Endothelial cell (in vitro differentiated cells): ENCODE results near the gene NLK. TPM values are rescaled to one million over a fixed set of nuclear protein-coding genes. Genes with fewer than 3 reads are reported as not detected.
"Not testable (repeated sequence)": the region's sequence is repeated elsewhere in the genome, so short reads cannot be mapped to it uniquely, and the experiment has no call there.

Source experiments
- DNase-seq: peaks from one replicate; pipeline ENCODE4 v3.0.0; 2021; ENCODE audit warnings: low spot score
- H3K27ac Mint-ChIP-seq: one replicate; pipeline ENCODE4 v1.8.0; 2021; ENCODE audit warnings: mixed read lengths, inconsistent platforms; ENCODE audit not compliant: unreplicated experiment
- H3K27me3 Mint-ChIP-seq: one replicate; pipeline ENCODE4 v1.8.0; 2021; ENCODE audit warnings: mild to moderate bottlenecking, moderate library complexity, mixed read lengths, inconsistent platforms; ENCODE audit not compliant: unreplicated experiment
- H3K36me3 Mint-ChIP-seq: one replicate; pipeline ENCODE4 v1.8.0; 2021; ENCODE audit warnings: mild to moderate bottlenecking, low read depth, mixed read lengths, inconsistent platforms; ENCODE audit not compliant: unreplicated experiment
- H3K4me1 Mint-ChIP-seq: one replicate; pipeline ENCODE4 v1.8.0; 2021; ENCODE audit warnings: mild to moderate bottlenecking, mixed read lengths, inconsistent platforms; ENCODE audit not compliant: unreplicated experiment
- H3K4me3 Mint-ChIP-seq: one replicate; pipeline ENCODE4 v1.8.0; 2021; ENCODE audit warnings: mild to moderate bottlenecking, mixed read lengths, inconsistent platforms; ENCODE audit not compliant: unreplicated experiment
- H3K9me3 Mint-ChIP-seq: one replicate; pipeline ENCODE4 v1.8.0; 2021; ENCODE audit warnings: mixed read lengths, inconsistent platforms; ENCODE audit not compliant: unreplicated experiment
- CTCF ChIP-seq: fragments of 200-600 bp; sonication (generic); IDR thresholded peaks from one replicate; pipeline ENCODE4 v1.5.0; 2021; ENCODE audit warnings: antibody characterized with exemption; ENCODE audit not compliant: unreplicated experiment
- total RNA-seq: library from RNA; stranded (reverse); fragmentation: NEBNext Ultra II Directional; extraction: Animal tissue kit (Norgen Biotek cat#: 25700); gene quantifications from one replicate; pipeline ENCODE4 v1.2.1, GENCODE V29; 2021; ENCODE audit not compliant: unreplicated experiment

The NLK gene
- total RNA-seq, 1 donor from 2014 or later = 53.7 TPM

DNA sequence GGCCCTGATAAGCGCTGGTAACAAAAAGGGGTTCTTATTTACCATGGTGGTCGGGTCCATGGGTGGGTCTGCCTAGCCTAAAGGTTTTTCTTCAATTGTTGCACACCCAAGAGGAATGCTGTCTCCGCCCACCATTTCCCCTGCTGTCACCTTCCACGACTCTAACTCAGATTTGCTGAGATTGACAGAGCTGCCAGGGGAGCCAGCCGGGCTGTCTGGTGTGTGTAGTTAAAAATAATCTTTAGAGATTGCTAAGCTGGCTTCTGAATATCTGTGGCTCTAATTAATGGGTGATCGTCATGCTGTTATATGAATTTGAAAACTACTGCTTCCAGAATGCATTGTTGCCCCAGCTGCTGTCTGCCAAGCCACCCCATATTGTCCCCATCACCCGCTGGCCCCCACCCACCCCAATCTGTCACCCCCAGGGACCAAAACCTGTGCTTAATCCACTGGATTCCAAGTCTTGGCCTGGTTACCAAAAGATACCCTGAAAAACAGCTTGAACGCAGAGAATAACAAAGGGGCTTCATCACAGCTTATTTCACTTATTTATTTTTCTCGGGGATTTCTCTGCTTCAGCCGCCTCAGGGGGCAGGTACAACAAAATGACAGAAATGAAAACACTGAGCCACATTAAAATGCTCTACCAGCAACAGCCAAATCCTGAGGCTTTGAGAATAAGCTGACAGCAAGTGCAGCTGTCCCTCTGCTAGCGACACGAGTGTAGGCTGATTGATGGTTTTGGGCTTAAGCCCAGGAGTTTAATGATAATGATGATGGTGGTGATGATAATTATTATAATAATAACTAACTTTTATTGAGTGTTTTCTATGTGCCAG, 46.1 kb upstream of the NLK start:
- no peak for TF ChIP-seq CTCF
- H3K4me1 Mint-ChIP-seq = no peaks in the 10 kb centered on the region
- no peaks in the 10 kb centered on the region for H3K9me3 Mint-ChIP-seq
- H3K36me3 Mint-ChIP-seq = no peaks in the 10 kb centered on the region
- H3K4me3 Mint-ChIP-seq = no peak overlapping the region
- H3K27me3 Mint-ChIP-seq = peaks cover 3% of the 10 kb centered on the region
- H3K27ac Mint-ChIP-seq = no peak overlapping the region
- no peak for DNase-seq

- H3K4me1 Mint-ChIP-seq = no peaks in the 10 kb centered on the region
- TF ChIP-seq CTCF = no peak
- peaks cover 3% of the 10 kb centered on the region for H3K27me3 Mint-ChIP-seq
- no peaks in the 10 kb centered on the region for H3K9me3 Mint-ChIP-seq
- no peaks in the 10 kb centered on the region for H3K36me3 Mint-ChIP-seq
- DNase-seq = no peak
- no peak overlapping the region for H3K4me3 Mint-ChIP-seq
- no peak overlapping the region for H3K27ac Mint-ChIP-seq
Measured at GRCh38 chr17:27997044-27997401, 45.5 kb upstream of the NLK start.

- TF ChIP-seq CTCF = no peak
- H3K4me3 Mint-ChIP-seq = no peak overlapping the region
- H3K9me3 Mint-ChIP-seq = no peaks in the 10 kb centered on the region
- peaks cover 3% of the 10 kb centered on the region for H3K27me3 Mint-ChIP-seq
- no peak overlapping the region for H3K27ac Mint-ChIP-seq
- no peaks in the 10 kb centered on the region for H3K4me1 Mint-ChIP-seq
- H3K36me3 Mint-ChIP-seq = no peaks in the 10 kb centered on the region
- DNase-seq = no peak
Measured at GRCh38 chr17:27997522-27997921, 45.0 kb upstream of the NLK start.

DNA sequence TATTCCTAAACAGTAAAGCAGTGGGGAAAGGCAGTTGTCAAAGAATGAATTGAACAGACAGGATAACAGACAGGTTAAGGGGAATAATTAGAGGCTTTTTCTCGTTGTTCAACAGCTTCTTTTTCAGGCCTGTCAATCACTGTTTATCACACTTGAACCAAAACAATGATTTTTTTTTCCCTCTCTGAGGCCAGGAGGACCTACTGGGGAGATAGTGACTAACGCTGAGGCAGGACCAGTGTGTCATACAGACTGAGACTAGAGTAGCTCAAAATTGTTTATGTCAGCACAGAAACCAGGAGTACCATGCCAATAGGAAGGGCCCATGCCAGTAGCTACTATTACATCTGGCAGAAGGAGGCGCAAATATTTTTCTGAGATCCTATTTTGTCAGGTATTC, 41.3 kb upstream of the NLK start:
- H3K4me1 Mint-ChIP-seq = no peaks in the 10 kb centered on the region
- H3K27ac Mint-ChIP-seq = no peak overlapping the region
- no peaks in the 10 kb centered on the region for H3K27me3 Mint-ChIP-seq
- DNase-seq = no peak
- H3K36me3 Mint-ChIP-seq = no peaks in the 10 kb centered on the region
- TF ChIP-seq CTCF = no peak
- H3K9me3 Mint-ChIP-seq = no peaks in the 10 kb centered on the region
- H3K4me3 Mint-ChIP-seq = no peak overlapping the region

DNA sequence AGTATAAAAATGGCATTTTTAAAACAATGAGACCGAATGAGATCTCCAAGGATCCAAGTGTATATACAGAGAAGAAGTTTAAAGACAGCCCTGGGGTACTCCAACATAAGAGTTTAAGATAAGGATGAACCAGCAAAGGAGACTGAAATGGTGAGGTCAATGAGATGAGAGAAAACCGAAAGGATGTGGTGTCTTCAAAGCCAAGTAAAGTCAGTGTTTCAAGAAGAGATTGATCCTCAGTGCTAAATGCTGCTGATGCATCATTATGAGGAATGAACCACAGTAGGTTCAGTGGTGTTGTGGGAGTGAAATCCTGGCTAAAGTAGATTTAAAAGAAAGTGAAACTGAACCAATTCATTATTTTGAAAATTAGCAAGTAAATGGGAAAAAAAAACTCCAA, 38.1 kb upstream of the NLK start:
- TF ChIP-seq CTCF = no peak
- no peak overlapping the region for H3K27ac Mint-ChIP-seq
- H3K4me3 Mint-ChIP-seq = no peak overlapping the region
- no peaks in the 10 kb centered on the region for H3K9me3 Mint-ChIP-seq
- DNase-seq = no peak
- H3K27me3 Mint-ChIP-seq = peaks cover 3% of the 10 kb centered on the region
- H3K36me3 Mint-ChIP-seq = no peaks in the 10 kb centered on the region
- no peaks in the 10 kb centered on the region for H3K4me1 Mint-ChIP-seq

GRCh38 chr17:28007925-28008324, 34.6 kb upstream of the NLK start:
- DNase-seq, H3K27ac Mint-ChIP-seq, H3K4me3 Mint-ChIP-seq, H3K9me3 Mint-ChIP-seq, H3K27me3 Mint-ChIP-seq, H3K4me1 Mint-ChIP-seq, H3K36me3 Mint-ChIP-seq: not testable (repeated sequence)
